GM21515 (cell line): ENCODE data around the gene DLGAP5.

Experiments used
- ATAC-seq: cut with Tn5 transposase; IDR thresholded peaks from one replicate; pipeline ENCODE4 v1.9.1; 2021; ENCODE audit not compliant: unreplicated experiment

The DLGAP5 gene

DNA sequence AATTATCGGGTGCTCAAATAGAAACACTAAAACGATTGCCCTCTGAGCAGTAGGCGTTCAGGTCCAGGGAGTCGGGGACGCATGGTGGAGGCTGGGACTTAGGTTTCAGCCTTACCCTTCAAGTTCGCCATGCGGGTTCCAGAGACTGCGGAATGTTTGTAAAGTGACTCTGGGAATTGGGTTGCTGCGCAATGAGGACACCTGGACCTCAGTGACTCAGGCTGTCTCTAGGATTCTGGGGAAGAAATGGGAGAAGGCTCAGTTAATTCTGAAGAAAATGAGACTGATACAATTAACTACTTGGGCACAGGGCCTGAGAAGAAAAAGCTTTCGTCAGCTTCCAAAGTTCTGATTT lies 61.2 kb downstream of the DLGAP5 start:
- ATAC-seq, result no peak

DNA sequence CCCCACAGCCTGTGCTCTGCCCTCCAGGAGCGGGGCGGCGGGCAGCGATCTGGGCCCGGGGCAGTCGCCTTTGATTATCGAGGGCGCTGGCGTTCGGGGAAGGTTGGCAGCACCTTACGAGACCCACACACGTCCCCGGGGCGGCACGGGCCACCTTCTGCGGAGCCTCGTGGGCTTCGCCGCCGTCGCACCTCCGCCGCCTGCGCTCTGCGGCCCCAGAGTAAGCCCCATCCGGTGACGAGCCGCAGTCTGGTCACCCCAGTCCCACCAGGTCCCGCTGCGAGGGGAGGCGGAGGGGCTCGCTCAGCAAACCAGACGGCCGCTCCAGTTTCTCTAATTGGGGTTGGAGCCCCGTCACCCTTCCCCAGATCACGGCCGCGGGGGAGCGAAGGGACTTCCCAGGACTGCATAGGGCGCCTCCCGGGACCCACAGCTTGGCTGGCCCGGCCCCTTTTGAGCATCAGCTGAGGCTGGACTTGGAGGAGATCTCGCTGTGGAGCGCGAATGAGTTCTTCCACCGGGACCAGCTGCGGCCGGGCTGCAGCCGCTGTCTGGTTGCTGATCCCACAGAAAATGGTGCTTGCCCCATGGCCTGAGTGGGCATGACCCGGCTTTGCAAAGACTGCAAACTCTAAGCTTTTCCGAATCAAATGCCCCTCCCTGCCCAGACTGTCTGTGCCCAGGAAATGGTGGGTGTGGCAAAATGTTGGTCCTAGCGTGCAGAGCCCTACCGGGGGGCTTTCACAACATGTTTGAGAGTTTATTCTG lies 61.8 kb downstream of the DLGAP5 start:
- peak; percentile 74 for ATAC-seq

DNA sequence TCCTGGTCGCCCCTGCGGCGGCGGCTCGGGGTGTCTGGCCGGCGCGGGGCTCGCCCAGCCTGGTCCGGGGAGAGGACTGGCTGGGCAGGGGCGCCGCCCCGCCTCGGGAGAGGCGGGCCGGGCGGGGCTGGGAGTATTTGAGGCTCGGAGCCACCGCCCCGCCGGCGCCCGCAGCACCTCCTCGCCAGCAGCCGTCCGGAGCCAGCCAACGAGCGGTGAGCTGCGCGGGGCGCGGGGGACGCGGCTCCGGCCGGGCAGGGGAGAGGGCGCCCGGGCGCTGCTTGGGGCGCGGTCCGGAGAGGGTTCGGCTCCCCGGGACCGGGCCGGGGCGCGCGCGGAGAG lies 62.3 kb downstream of the DLGAP5 start, which contains the start of gene LGALS3:
TSS of gene LGALS3 (plus strand) at position 167 of the 342 bp plus-strand sequence. CDS start 8,122 bp downstream, outside the sequence.
- ATAC-seq, result peak; percentile 61

DNA sequence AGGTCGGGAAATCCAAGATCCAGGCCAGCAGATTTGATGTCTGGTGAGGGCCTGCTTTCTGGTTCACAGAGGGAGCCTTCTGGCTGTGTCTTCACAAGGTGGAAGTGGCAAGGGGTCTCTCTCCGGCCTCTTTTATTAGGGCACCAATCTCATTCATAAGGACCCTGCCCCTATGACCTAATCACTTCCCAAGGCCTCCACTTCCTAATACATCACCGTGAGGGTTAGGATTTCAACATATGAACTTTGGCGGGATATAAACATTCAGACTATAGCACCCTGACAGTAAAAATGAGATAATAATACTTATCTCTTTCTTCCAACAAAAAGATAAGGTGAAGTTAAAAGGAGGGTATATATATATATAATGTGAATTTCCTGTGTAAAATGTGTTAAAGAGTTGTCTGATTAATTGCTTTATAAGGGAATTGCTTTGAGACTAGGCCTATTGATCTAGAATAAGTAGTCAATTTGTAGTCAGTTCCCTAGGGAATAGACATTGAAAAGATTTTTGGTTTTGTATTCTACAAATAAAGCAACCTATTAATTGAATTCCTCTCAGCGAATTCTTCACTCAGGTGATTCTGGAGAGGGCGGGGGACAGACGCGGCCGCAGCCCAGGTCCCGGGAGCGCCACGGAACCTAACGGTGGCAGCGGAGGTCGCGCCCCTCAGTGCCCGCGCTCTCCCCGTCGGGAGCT lies 62.8 kb downstream of the DLGAP5 start:
- ATAC-seq, result no peak

DNA sequence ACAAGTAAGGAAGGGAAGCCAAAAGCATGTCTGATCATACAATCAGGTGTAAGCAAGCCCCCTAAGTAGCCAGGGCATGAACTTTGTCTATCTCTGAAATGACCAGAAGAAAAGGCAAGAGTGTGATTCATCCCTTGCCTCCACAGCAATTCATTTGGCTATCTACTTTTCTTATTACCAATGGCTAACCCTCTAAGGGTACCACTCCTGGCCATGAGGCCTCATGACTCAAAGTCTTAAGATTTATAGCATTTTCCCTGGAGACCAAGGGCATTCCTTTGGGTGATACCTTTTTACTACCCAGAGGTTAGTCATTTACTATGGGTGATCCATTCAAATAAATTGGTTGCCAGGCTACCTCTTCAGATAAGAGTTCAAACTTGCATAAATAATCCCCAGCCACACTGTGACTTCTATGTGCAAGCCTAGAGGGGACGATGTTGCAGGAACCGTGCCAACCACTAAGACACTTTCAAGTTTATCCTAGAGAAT lies 63.9 kb downstream of the DLGAP5 start:
- ATAC-seq, result no peak

- no peak for ATAC-seq
Observed at GRCh38 chr14:55126932-55127459, 64.4 kb downstream of the DLGAP5 start.

GRCh38 chr14:55126034-55126433 lies 65.4 kb downstream of the DLGAP5 start:
- no peak for ATAC-seq

GRCh38 chr14:55125403-55125802 lies 66.0 kb downstream of the DLGAP5 start:
- ATAC-seq, result no peak

DNA sequence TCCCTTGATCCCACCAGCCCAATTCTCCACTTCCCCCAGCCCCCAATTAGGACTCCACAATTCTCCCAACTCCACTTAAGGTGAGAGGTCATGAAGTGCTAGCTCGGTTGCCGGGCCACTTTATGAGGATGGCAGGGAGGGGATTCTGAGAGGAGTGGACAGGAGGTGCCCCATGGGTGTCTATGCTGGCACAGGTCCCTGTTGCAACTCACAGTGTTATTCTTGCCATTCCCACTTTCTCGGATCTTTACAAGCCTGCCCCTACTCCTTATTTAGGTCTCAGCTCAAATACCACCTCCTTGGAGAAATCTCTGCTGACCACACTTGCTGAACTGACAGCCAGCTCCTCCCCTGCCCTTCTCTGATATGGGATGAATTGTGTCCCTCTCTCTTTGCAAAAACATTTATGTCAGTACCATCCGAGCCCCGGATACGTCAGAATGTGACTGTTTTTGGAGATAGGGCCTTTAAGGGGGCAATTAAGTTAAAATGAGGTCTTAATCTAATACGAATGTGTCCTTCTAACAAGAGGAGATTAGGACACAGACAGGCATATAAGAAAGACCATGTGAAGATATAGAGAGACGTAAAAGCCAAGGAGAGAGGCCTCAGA lies 66.5 kb downstream of the DLGAP5 start:
- ATAC-seq, result no peak

DNA sequence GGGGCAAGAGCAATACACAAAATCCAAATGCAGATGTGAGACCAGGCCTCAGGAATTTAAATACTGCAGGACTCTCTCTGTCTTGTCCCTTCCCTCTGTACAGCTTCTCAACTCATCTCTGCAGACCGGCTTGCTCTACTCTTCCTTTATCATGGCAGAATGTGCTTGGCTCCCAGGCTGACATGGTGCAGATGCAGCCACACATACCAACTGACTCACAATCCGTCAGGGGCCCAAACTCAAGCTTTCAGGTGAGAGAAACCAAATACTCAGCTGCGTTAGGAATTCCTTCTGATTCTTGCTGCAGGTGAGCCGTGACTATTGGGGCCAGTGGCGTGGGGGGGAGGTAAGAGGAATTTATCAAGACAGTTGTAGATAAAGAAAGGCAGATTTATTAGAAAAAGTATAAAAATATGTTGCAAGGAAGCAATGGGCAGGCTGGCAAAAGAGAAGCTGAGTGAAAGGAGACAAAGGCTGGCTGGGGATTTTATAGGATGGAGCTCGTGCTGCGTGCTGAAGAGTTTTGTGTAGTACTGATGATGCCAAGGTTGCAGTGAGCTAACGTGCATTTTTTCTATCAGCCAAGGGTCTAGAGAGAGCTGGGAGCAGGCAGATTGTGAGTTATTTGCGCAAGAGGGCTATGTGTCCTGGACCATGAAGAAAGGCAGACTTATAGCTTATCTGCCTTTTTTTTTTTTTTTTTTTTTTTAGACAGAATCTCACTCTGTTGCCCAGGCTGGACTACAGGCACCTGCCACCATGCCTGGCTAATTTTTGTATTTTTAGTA lies 67.3 kb downstream of the DLGAP5 start:
- no peak for ATAC-seq

DNA sequence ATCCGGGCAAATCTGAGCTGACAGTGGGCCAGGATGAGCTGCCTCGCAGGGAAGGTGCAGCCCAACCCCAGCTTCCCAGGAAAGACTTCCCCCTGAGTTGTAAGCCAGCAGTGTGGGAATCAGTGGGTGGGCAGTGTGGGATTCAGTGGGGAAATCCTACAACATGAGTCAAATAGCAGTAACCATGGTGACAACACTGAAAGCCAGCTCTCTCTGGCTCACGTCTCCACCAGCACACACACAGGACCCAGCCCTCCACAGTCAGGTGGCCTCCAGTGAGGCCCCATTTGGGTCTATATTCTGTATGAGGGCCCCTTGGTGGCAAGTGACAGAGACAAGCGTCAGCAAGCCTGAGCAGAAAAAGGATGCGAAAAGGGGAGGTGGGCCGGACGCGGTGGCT lies 68.3 kb downstream of the DLGAP5 start:
- ATAC-seq, result no peak

GRCh38 chr14:55122440-55122986 lies 68.9 kb downstream of the DLGAP5 start:
- ATAC-seq, result no peak

DNA sequence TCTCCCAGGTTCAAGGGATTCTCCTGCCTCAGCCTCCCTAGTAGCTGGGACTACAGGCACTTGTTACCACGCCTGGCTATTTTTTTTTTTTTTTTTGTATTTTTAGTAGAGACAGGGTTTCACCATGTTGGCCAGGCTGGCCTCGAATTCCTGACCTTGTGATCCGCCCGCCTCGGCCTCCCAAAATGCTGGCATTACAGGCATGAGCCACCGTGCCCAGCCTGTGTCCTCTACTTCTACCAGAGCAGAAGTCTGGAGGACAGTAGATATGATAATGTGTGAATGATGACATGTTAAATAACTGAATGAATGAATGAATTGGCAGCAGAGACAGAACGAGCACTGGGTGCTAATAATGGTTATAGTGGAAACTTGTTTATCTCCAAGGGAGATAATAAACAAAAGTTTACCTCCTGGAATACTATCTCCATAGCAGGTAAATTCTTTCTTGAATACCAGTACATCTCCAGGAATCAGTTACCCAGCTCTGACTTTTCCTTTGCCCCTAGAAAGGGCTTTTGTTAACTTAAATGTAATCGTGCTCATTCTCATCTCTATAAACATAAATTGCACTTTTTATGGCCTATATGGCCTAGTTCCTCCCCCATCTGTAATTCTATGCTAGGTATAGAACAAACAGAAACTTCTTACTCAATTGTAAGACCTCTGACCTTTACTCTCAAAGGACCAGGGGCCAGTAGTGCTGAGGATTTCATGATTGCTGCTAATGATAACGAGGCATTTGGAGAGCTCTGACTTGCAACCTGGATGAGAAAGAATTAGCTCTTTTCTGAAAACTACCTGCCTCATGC lies 69.6 kb downstream of the DLGAP5 start:
- no peak for ATAC-seq

DNA sequence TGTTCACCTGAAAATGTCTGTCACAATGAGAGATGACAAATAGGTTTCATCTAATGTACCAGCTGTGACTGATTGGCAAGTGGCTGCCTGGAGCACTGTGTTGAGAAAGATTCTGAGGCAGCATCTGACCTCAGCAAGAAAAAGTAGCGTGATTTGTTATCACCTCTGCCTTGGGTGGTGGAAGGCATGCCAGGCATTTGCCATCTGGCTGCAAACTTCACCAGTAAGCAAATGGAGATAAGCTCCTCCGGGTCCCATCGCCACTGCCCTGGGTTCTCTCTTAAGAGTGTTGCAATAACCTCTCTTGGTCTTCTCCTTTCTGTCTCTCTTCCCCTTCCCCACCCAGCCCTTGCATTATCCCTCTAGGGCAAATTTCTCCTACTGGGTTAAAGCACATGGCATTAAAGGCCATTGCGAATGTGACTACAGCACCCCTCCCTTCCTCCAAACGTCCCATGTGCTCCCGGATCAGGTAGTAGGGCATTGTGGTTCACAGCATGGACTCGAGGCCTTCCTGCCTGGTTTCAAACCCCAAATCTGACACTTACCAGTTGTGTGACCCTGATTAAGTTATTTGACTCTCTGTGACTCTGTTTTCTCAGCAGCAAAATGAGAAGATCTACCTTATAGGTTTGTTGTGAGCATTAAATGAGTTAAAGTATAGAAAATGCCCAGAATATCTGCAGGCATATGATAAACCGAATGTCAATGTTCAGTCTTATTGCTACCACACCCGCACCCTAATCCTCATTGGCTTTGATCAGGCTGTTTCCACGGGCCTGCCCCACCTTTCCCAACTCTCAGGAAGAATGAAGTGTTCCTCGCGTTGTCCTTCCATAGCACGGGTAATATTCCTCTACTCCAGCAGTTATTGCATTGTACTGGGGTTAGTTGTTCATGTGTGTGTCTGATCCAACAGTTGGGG lies 70.6 kb downstream of the DLGAP5 start:
- ATAC-seq, result no peak

GRCh38 chr14:55118761-55119160 lies 72.6 kb downstream of the DLGAP5 start:
- no peak for ATAC-seq

DNA sequence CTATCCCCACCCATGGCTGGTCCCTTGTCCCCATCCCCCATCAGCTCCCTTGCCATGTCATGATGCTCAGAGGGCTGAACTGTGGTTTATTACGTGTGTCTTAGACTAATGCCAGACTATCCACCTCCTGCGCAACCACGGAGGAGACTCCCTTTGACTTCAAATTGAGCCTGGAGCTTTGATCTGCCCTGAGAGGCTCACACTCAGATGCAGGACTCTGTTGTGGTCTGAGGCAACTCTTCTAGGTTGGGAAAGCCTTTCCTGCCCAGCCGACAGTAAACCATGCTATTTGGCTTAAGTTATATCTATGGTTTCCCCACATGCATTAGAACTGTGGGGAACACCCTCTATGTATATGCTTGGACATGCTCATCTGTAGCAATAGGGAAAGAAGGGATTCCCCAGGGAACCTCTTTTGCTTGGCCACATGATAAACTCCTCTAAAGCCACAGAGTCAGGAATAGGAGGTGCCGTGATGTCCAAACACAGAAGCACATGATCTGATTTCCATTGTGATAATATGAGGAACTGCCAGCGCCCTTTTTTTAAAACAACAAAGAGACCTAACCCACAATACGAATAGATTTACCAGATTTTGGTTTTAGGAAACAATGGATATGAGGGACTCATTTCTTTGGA lies 73.5 kb downstream of the DLGAP5 start:
- ATAC-seq, result no peak

- no peak for ATAC-seq
Observed at GRCh38 chr14:55116246-55117030, 74.9 kb downstream of the DLGAP5 start.

GRCh38 chr14:55115861-55116245 lies 75.5 kb downstream of the DLGAP5 start:
- no peak for ATAC-seq
